AG09309 (cell line): ENCODE results near the gene ATXN7L1.

Experiments
- DNase-seq: peaks from one replicate; pipeline ENCODE4 v3.0.0-alpha.2; 2010; ENCODE audit warnings: low read depth
- H3K4me3 ChIP-seq: 2 replicates; pipeline ENCODE4 v1.5.1; 2011; ENCODE audit warnings: mild to moderate bottlenecking, low read depth, low read length, moderate library complexity; ENCODE audit not compliant: control insufficient read depth
- TF ChIP-seq, protein P1 (sequence below): IDR thresholded peaks from 2 replicates; pipeline ENCODE4 v1.5.1; 2011; ENCODE audit warnings: mild to moderate bottlenecking, low read depth, low read length, inconsistent platforms; ENCODE audit not compliant: insufficient read depth, control insufficient read depth; ENCODE audit errors: missing control alignments

ATXN7L1 gene

DNA sequence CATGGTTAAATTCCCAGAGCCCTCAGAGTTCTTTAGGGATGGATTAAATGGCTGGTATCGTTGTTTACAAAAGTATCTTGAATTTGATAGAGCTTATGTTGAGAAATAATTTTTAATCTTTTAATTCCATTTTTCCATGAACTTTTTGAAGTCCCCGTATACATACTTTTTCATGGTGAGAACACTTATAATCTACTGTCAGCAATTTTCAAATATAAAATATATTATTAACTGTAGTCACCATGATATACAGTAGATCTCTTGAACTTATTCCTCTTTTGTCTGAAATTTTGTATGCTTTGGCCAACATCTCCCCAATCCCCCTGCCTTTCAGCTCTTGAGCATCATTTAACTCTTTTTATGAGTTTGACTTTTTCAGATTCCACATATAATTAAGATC lies 304.5 kb downstream of the ATXN7L1 start:
- DNase-seq = no peak
- TF ChIP-seq, protein P1, sequence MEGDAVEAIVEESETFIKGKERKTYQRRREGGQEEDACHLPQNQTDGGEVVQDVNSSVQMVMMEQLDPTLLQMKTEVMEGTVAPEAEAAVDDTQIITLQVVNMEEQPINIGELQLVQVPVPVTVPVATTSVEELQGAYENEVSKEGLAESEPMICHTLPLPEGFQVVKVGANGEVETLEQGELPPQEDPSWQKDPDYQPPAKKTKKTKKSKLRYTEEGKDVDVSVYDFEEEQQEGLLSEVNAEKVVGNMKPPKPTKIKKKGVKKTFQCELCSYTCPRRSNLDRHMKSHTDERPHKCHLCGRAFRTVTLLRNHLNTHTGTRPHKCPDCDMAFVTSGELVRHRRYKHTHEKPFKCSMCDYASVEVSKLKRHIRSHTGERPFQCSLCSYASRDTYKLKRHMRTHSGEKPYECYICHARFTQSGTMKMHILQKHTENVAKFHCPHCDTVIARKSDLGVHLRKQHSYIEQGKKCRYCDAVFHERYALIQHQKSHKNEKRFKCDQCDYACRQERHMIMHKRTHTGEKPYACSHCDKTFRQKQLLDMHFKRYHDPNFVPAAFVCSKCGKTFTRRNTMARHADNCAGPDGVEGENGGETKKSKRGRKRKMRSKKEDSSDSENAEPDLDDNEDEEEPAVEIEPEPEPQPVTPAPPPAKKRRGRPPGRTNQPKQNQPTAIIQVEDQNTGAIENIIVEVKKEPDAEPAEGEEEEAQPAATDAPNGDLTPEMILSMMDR = no peak
- H3K4me3 ChIP-seq = no peak overlapping the region

DNA sequence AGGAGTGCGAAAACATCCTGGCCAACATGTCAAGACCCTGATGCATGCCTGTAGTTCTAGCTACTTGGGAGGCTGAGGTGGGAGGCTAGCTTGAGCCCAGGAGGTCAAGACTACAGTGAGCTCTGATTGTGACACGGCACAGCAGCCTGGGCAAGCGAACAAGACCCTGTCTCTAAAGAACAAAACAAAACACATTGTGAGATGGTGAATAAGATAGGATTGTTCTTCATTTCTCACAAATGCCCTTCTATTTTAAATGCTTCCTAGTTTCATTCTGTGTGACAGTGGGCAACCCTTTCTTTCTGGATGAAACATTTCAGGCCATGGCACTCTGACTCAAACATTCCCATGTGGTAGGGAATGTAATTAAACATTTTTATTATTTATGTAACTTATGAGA lies 308.6 kb downstream of the ATXN7L1 start:
- DNase-seq = no peak
- TF ChIP-seq, protein P1 = no peak
- no peak overlapping the region for H3K4me3 ChIP-seq

DNA sequence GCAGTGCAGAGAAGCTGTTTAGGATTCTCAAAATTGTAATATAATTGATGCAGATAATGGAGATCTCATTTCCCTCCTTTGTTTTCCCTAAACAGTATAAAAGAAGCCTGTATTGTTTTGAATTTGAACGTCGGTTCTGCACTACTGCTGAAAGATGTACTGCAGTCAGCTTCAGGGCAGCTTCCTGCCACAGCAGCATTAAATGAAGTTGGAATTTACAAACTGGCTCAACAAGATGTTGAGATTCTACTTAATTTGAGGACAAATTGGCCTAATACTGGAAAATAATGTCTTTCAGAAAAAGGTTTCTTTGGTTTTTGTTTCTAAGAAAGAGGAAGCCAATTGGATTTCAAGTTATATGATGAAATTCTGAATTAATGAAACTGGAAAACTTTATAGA lies 309.4 kb downstream of the ATXN7L1 start:
- DNase-seq = no peak
- TF ChIP-seq, protein P1 = no peak
- no peak overlapping the region for H3K4me3 ChIP-seq

DNA sequence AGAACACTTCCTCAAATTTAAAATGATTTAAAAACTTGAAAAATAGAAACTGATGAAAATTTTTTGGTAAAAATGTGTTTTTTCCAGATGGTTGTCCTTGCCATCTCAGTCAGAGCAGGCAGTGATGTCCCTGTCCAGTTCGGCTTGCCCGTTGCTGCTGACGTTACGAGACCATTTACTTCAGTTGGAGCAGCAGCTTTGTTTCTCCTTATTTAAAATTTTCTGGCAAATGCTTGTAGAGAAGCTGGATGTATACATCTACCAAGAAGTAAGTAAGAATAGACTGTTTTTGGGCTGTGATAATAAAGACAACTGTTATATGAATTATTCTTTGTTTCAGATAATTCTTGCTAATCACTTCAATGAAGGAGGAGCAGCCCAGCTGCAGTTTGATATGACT lies 311.2 kb downstream of the ATXN7L1 start:
- TF ChIP-seq, protein P1 = no peak
- no peak overlapping the region for H3K4me3 ChIP-seq
- DNase-seq = no peak

DNA sequence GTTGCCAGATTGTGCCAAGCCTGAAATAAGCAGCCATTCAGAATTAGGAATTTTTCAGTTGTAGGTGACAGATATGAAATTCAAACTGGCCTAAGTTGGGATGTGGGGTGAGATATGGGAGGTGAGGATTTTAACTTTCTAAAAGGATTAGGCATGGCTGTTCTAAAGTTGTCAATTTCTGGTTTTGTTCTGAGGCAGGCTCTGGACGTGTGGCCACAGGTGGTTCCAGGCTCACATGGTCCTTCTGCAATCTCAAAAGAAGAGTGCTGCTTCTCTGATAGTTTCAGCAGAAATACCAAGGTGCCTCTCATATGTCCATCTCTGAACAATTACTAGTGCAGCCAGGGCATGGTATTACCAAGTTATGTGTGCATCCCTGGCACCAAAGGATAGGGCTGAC lies 316.5 kb downstream of the ATXN7L1 start:
- H3K4me3 ChIP-seq = no peak overlapping the region
- DNase-seq = no peak
- TF ChIP-seq, protein P1 = no peak
